ENCODE results near the gene SELENBP1.

Gene SELENBP1

GRCh38 chr1:151370211-151370911 lies 2.1 kb downstream of the SELENBP1 start:
- Histone ChIP-seq H3K4me3 (ENCODE audit: low read length) (no peak overlapping the region), H3K27me3 (ENCODE audit: control insufficient read depth, low read length) (no peaks in the 10 kb centered on the region), H4K20me1 (ENCODE audit: control insufficient read depth, insufficient read depth, low read depth, low read length) (no peaks in the 10 kb centered on the region), H3K9me3 (ENCODE audit: control insufficient read depth, insufficient read depth, low read length) (no peaks in the 10 kb centered on the region), H3K79me2 (ENCODE audit: control insufficient read depth, low read length) (no peaks in the 10 kb centered on the region), H3K36me3 (ENCODE audit: control insufficient read depth, low read length) (no peaks in the 10 kb centered on the region), H3K4me1 (ENCODE audit: control insufficient read depth, low read length) (no peaks in the 10 kb centered on the region), H3K4me2 (ENCODE audit: low read length) (no peak overlapping the region), H3K27ac (ENCODE audit: low read depth, low read length) (no peak overlapping the region), H3K9me2 (replicated peaks; ENCODE audit: control insufficient read depth, low read length) (no peaks in the 10 kb centered on the region), H3F3A (ENCODE audit: control insufficient read depth, insufficient read depth) (no peaks in the 10 kb centered on the region)
- no peak for TF ChIP-seq CTCF (IDR thresholded peaks at IDR 0.05; ENCODE audit: low read depth, low read length, poor library complexity, severe bottlenecking)
- no peak for TF ChIP-seq EZH2phosphoT487 (IDR thresholded peaks at IDR 0.05; ENCODE audit: borderline replicate concordance, low read length)

- H3K27ac ChIP-seq (ENCODE audit: low read depth, low read length), result no peak overlapping the region
- no peaks in the 10 kb centered on the region for H3K9me3 ChIP-seq (ENCODE audit: control insufficient read depth, insufficient read depth, low read length)
- no peaks in the 10 kb centered on the region for H3K36me3 ChIP-seq (ENCODE audit: control insufficient read depth, low read length)
- H3K4me3 ChIP-seq (ENCODE audit: low read length), result no peak overlapping the region
- TF ChIP-seq CTCF (IDR thresholded peaks at IDR 0.05; ENCODE audit: low read depth, low read length, poor library complexity, severe bottlenecking), result no peak
- TF ChIP-seq EZH2phosphoT487 (IDR thresholded peaks at IDR 0.05; ENCODE audit: borderline replicate concordance, low read length), result no peak
- no peaks in the 10 kb centered on the region for H3K79me2 ChIP-seq (ENCODE audit: control insufficient read depth, low read length)
- H3K4me1 ChIP-seq (ENCODE audit: control insufficient read depth, low read length), result no peaks in the 10 kb centered on the region
- no peaks in the 10 kb centered on the region for H3K27me3 ChIP-seq (ENCODE audit: control insufficient read depth, low read length)
- H4K20me1 ChIP-seq (ENCODE audit: control insufficient read depth, insufficient read depth, low read depth, low read length), result no peaks in the 10 kb centered on the region
- H3K9me2 ChIP-seq (replicated peaks; ENCODE audit: control insufficient read depth, low read length), result no peaks in the 10 kb centered on the region
- H3F3A ChIP-seq (ENCODE audit: control insufficient read depth, insufficient read depth), result no peaks in the 10 kb centered on the region
- no peak overlapping the region for H3K4me2 ChIP-seq (ENCODE audit: low read length)
Measured at GRCh38 chr1:151369621-151370048, 2.9 kb downstream of the SELENBP1 start.

- no peaks in the 10 kb centered on the region for H3K27me3 ChIP-seq (ENCODE audit: control insufficient read depth, low read length)
- H3K9me3 ChIP-seq (ENCODE audit: control insufficient read depth, insufficient read depth, low read length), result no peaks in the 10 kb centered on the region
- H3K9me2 ChIP-seq (replicated peaks; ENCODE audit: control insufficient read depth, low read length), result no peaks in the 10 kb centered on the region
- no peaks in the 10 kb centered on the region for H4K20me1 ChIP-seq (ENCODE audit: control insufficient read depth, insufficient read depth, low read depth, low read length)
- H3K4me1 ChIP-seq (ENCODE audit: control insufficient read depth, low read length), result no peaks in the 10 kb centered on the region
- H3F3A ChIP-seq (ENCODE audit: control insufficient read depth, insufficient read depth), result no peaks in the 10 kb centered on the region
- H3K79me2 ChIP-seq (ENCODE audit: control insufficient read depth, low read length), result no peaks in the 10 kb centered on the region
- H3K4me2 ChIP-seq (ENCODE audit: low read length), result no peak overlapping the region
- H3K4me3 ChIP-seq (ENCODE audit: low read length), result no peak overlapping the region
- no peaks in the 10 kb centered on the region for H3K36me3 ChIP-seq (ENCODE audit: control insufficient read depth, low read length)
- H3K27ac ChIP-seq (ENCODE audit: low read depth, low read length), result no peak overlapping the region
- TF ChIP-seq EZH2phosphoT487 (IDR thresholded peaks at IDR 0.05; ENCODE audit: borderline replicate concordance, low read length) (no peak), CTCF (IDR thresholded peaks at IDR 0.05; ENCODE audit: low read depth, low read length, poor library complexity, severe bottlenecking) (no peak)
Measured at GRCh38 chr1:151369302-151369610, 3.2 kb downstream of the SELENBP1 start.

Data from DOHH2 (cell line).